Activated T-cell treated with anti-CD3 and anti-CD28 coated beads for 24 hours (primary cell): Measurements from ENCODE around the gene MTMR12.

Experiments used
- DNase-seq: peaks from one replicate; pipeline ENCODE4 v3.0.0-alpha.2; 2020; ENCODE audit warnings: low read depth

MTMR12 gene

GRCh38 chr5:32274548-32275395 lies 38.0 kb downstream of the MTMR12 start:
- no peak for DNase-seq

GRCh38 chr5:32273821-32274220 lies 38.9 kb downstream of the MTMR12 start:
- no peak for DNase-seq

- no peak for DNase-seq
These were observed 40.0 kb downstream of the MTMR12 start for GRCh38 chr5:32272746-32273145.

- no peak for DNase-seq
These were observed 41.8 kb downstream of the MTMR12 start for GRCh38 chr5:32270946-32271345.

- DNase-seq, result no peak
These were observed 42.6 kb downstream of the MTMR12 start for GRCh38 chr5:32270178-32270577.

GRCh38 chr5:32265902-32266301 lies 46.8 kb downstream of the MTMR12 start:
- DNase-seq, result no peak

- no peak for DNase-seq
These were observed 47.7 kb downstream of the MTMR12 start for GRCh38 chr5:32264957-32265572.

- DNase-seq, result no peak
These were observed 49.1 kb downstream of the MTMR12 start for GRCh38 chr5:32263684-32264083.

- DNase-seq, result no peak
These were observed 51.5 kb downstream of the MTMR12 start for GRCh38 chr5:32261198-32261597.

- DNase-seq, result no peak
These were observed 53.7 kb downstream of the MTMR12 start for GRCh38 chr5:32259033-32259432.

GRCh38 chr5:32258424-32258823 lies 54.3 kb downstream of the MTMR12 start:
- no peak for DNase-seq

GRCh38 chr5:32255540-32255900 lies 57.2 kb downstream of the MTMR12 start:
- no peak for DNase-seq

GRCh38 chr5:32254881-32255539 lies 57.7 kb downstream of the MTMR12 start:
- DNase-seq, result no peak

GRCh38 chr5:32251871-32252458 lies 60.8 kb downstream of the MTMR12 start:
- no peak for DNase-seq

GRCh38 chr5:32249668-32250067 lies 63.1 kb downstream of the MTMR12 start:
- DNase-seq, result no peak

GRCh38 chr5:32245742-32246141 lies 67.0 kb downstream of the MTMR12 start:
- DNase-seq, result no peak

GRCh38 chr5:32244017-32244416 lies 68.7 kb downstream of the MTMR12 start:
- no peak for DNase-seq

GRCh38 chr5:32241034-32241783 lies 71.5 kb downstream of the MTMR12 start:
- no peak for DNase-seq

GRCh38 chr5:32239385-32239784 lies 73.4 kb downstream of the MTMR12 start:
- no peak for DNase-seq

- no peak for DNase-seq
These were observed 78.9 kb downstream of the MTMR12 start for GRCh38 chr5:32233696-32234447.

- no peak for DNase-seq
These were observed 79.5 kb downstream of the MTMR12 start for GRCh38 chr5:32233220-32233695.
